ENCODE data around the gene BCOR. TPM values are rescaled to one million over a fixed set of nuclear protein-coding genes. Genes with fewer than 3 reads are reported as not detected.

The BCOR gene
- total RNA-seq, 1 experiment from 2014 or later = 35.1 TPM

- POLR2A ChIA-PET = no interaction called here
- CTCF ChIA-PET = no interaction called here
- DNase-seq (ENCODE audit: low read depth, low spot score) (no peak), ATAC-seq (no peak)
- Histone ChIP-seq H3K9ac (ENCODE audit: low read length) (no peak overlapping the region), H3K9me3 (ENCODE audit: control insufficient read depth in 1 of 2, insufficient read depth in 1 of 2, low read depth in 1 of 2, low read length in 2 of 2) (no peaks in the 10 kb centered on the region), H3K27ac (ENCODE audit: low read depth, low read length) (no peak overlapping the region), H4K20me1 (ENCODE audit: insufficient read depth) (no peaks in the 10 kb centered on the region), H3K27me3 (ENCODE audit: insufficient read depth, low read length) (no peaks in the 10 kb centered on the region), H2AFZ (ENCODE audit: low read depth, low read length, poor library complexity, severe bottlenecking) (no peak overlapping the region), H3K4me1 (ENCODE audit: control insufficient read depth in 1 of 2, insufficient read depth in 2 of 2, low read length in 2 of 2) (peaks cover 3 to 7% of the 10 kb centered on the region in 2 experiments; a peak in 3 of 4 replicates), H3K4me2 (ENCODE audit: low read length) (no peak overlapping the region), H3K79me2 (ENCODE audit: insufficient read depth, low read length) (no peaks in the 10 kb centered on the region), H3K9me2 (ENCODE audit: insufficient read depth) (no peaks in the 10 kb centered on the region), H3K36me3 (ENCODE audit: control insufficient read depth in 1 of 2, insufficient read depth in 2 of 2, low read length in 2 of 2) (no peaks in the 10 kb centered on the region), H3K4me3 (replicated peaks in 1 of 2; ENCODE audit: low read depth in 1 of 2, low read length in 2 of 2) (no peak overlapping the region)
- RAD21 ChIA-PET (ENCODE audit: low non-redundant PET in 1 of 2, low total read pairs in 2 of 2, uncharacterized antibody in 2 of 2, unreplicated experiment in 2 of 2) = no interaction called here
- no TSS peak for BruUV-seq (replicated peaks)
- intact Hi-C loops (cut with micrococcal nuclease) = no loop called here
- TF ChIP-seq SRF (IDR thresholded peaks at IDR 0.05; ENCODE audit: low read depth) (no peak), POLR2A (IDR thresholded peaks at IDR 0.05; ENCODE audit: borderline replicate concordance, extremely low read depth, insufficient read depth, insufficient read length) (no peak), RAD21 (IDR thresholded peaks at IDR 0.05; ENCODE audit: low read depth) (no peak), POLR2AphosphoS5 (IDR thresholded peaks at IDR 0.05; ENCODE audit: low read depth, low read length) (no peak), TCF7L2 (IDR thresholded peaks at IDR 0.05; ENCODE audit: borderline replicate concordance, extremely low read depth, insufficient read depth, insufficient read length) (no peak), MAX (IDR thresholded peaks at IDR 0.05) (no peak), FOSL1 (IDR thresholded peaks at IDR 0.05; ENCODE audit: low read depth) (no peak), CBX3 (IDR thresholded peaks at IDR 0.05; ENCODE audit: low read depth) (no peak), CTCF (IDR thresholded peaks at IDR 0.05 in 2 of 3, conservative IDR thresholded peaks at IDR 0.05 in 1 of 3; ENCODE audit: borderline replicate concordance in 1 of 3, insufficient read depth in 1 of 3, low read depth in 2 of 3, low read length in 2 of 3) (no peak), EGR1 (IDR thresholded peaks at IDR 0.05; ENCODE audit: low read depth) (no peak), ZNF274 (IDR thresholded peaks at IDR 0.05; ENCODE audit: low read depth, low read length) (no peak), EZH2 (IDR thresholded peaks at IDR 0.05) (no peak), ZBTB33 (IDR thresholded peaks at IDR 0.05; ENCODE audit: extremely low read depth, insufficient replicate concordance, low read length) (no peak), ELF1 (IDR thresholded peaks at IDR 0.05; ENCODE audit: borderline replicate concordance, low read depth) (no peak), JUND (IDR thresholded peaks at IDR 0.05) (no peak), EZH2phosphoT487 (IDR thresholded peaks at IDR 0.05; ENCODE audit: borderline replicate concordance) (no peak), ZFX (IDR thresholded peaks at IDR 0.05) (no peak)
Measured at GRCh38 chrX:40035726-40036125, 62.0 kb downstream of the BCOR start.
